ENCODE measurements around the gene PLA2G3. TPM values are rescaled to one million over a fixed set of nuclear protein-coding genes. Genes with fewer than 3 reads are reported as not detected.

The PLA2G3 gene
- total and polyA plus RNA-seq, 2 experiments from 2014 or later: not detected

- TF ChIP-seq EZH2phosphoT487 (IDR thresholded peaks at IDR 0.05; ENCODE audit: insufficient read depth, low read depth) (no peak), EZH2 (IDR thresholded peaks at IDR 0.05; ENCODE audit: insufficient read depth, poor library complexity, severe bottlenecking) (no peak)
- H3K79me2 ChIP-seq (ENCODE audit: insufficient read depth): peaks cover 28% of the 10 kb centered on the region
- in situ Hi-C loops (cut with MboI): no loop called here
- peaks cover 58% of the 10 kb centered on the region for H3F3A ChIP-seq (ENCODE audit: insufficient read depth)
- H2AFZ ChIP-seq: no peak overlapping the region
- no peaks in the 10 kb centered on the region for H3K9me2 ChIP-seq (ENCODE audit: insufficient read depth)
- peak; percentile 36 for DNase-seq
- no peaks in the 10 kb centered on the region for H3K27me3 ChIP-seq (replicated peaks; ENCODE audit: insufficient read depth)
- no peaks in the 10 kb centered on the region for H3K9me3 ChIP-seq (ENCODE audit: low read depth)
- H3K27ac ChIP-seq: peak overlapping the region; percentile 100
- peaks cover 39% of the 10 kb centered on the region for H3K4me1 ChIP-seq (ENCODE audit: insufficient read depth)
- WGBS, 2 experiments (ENCODE audit: low coverage in 1 of 2, low lambda C conversion rate in 2 of 2, missing lambda C conversion rate in 2 of 2): 88% methylated on average over 11 of the region's 11 CpGs
- H3K4me3 ChIP-seq: peak overlapping the region; percentile 90
- H3K36me3 ChIP-seq (ENCODE audit: low read depth): peaks cover 7% of the 10 kb centered on the region; the same call in 1 of the 2 replicates
- no peaks in the 10 kb centered on the region for H4K20me1 ChIP-seq (ENCODE audit: insufficient read depth)
- H3K9ac ChIP-seq: peak overlapping the region; percentile 100
- H3K4me2 ChIP-seq (ENCODE audit: unreplicated experiment): peak overlapping the region; percentile 94
These were observed 34.9 kb downstream of the PLA2G3 start for GRCh38 chr22:31105282-31105929.

GRCh38 chr22:31104869-31105268 lies 35.4 kb downstream of the PLA2G3 start:
- H3K27me3 ChIP-seq (replicated peaks; ENCODE audit: insufficient read depth): no peaks in the 10 kb centered on the region
- DNase-seq: peak; percentile 12
- no peak overlapping the region for H3K4me3 ChIP-seq
- peaks cover 39% of the 10 kb centered on the region for H3K4me1 ChIP-seq (ENCODE audit: insufficient read depth)
- H3K79me2 ChIP-seq (ENCODE audit: insufficient read depth): peaks cover 28% of the 10 kb centered on the region
- H2AFZ ChIP-seq: no peak overlapping the region
- H3K36me3 ChIP-seq (ENCODE audit: low read depth): peaks cover 7% of the 10 kb centered on the region; the same call in 1 of the 2 replicates
- peak overlapping the region; percentile 100; the same call in 1 of the 2 replicates for H3K27ac ChIP-seq
- in situ Hi-C loops (cut with MboI): no loop called here
- H3K9ac ChIP-seq: no peak overlapping the region
- H3F3A ChIP-seq (ENCODE audit: insufficient read depth): peaks cover 63% of the 10 kb centered on the region
- TF ChIP-seq EZH2phosphoT487 (IDR thresholded peaks at IDR 0.05; ENCODE audit: insufficient read depth, low read depth): no peak
- no peak for TF ChIP-seq EZH2 (IDR thresholded peaks at IDR 0.05; ENCODE audit: insufficient read depth, poor library complexity, severe bottlenecking)
- no peaks in the 10 kb centered on the region for H4K20me1 ChIP-seq (ENCODE audit: insufficient read depth)
- H3K9me3 ChIP-seq (ENCODE audit: low read depth): no peaks in the 10 kb centered on the region
- no peaks in the 10 kb centered on the region for H3K9me2 ChIP-seq (ENCODE audit: insufficient read depth)
- H3K4me2 ChIP-seq (ENCODE audit: unreplicated experiment): no peak overlapping the region
- 75 to 87% methylated on average over 26 to 35 of the region's 35 CpGs for WGBS, 2 experiments (ENCODE audit: low coverage in 1 of 2, low lambda C conversion rate in 2 of 2, missing lambda C conversion rate in 2 of 2)

- no peaks in the 10 kb centered on the region for H3K27me3 ChIP-seq (replicated peaks; ENCODE audit: insufficient read depth)
- no peak overlapping the region for H3K4me2 ChIP-seq (ENCODE audit: unreplicated experiment)
- WGBS, 2 experiments (ENCODE audit: low coverage in 1 of 2, low lambda C conversion rate in 2 of 2, missing lambda C conversion rate in 2 of 2): 73 to 83% methylated on average over 33 of the region's 33 CpGs
- H3K4me1 ChIP-seq (ENCODE audit: insufficient read depth): peaks cover 45% of the 10 kb centered on the region
- H3K79me2 ChIP-seq (ENCODE audit: insufficient read depth): peaks cover 28% of the 10 kb centered on the region
- peaks cover 71% of the 10 kb centered on the region for H3F3A ChIP-seq (ENCODE audit: insufficient read depth)
- in situ Hi-C loops (cut with MboI): no loop called here
- peak overlapping the region; percentile 99 for H3K27ac ChIP-seq
- no peaks in the 10 kb centered on the region for H4K20me1 ChIP-seq (ENCODE audit: insufficient read depth)
- DNase-seq: peak; percentile 21
- no peaks in the 10 kb centered on the region for H3K9me2 ChIP-seq (ENCODE audit: insufficient read depth)
- no peak for TF ChIP-seq EZH2 (IDR thresholded peaks at IDR 0.05; ENCODE audit: insufficient read depth, poor library complexity, severe bottlenecking)
- no peak for TF ChIP-seq EZH2phosphoT487 (IDR thresholded peaks at IDR 0.05; ENCODE audit: insufficient read depth, low read depth)
- peaks cover 7% of the 10 kb centered on the region; the same call in 1 of the 2 replicates for H3K36me3 ChIP-seq (ENCODE audit: low read depth)
- H3K9me3 ChIP-seq (ENCODE audit: low read depth): no peaks in the 10 kb centered on the region
- H3K4me3 ChIP-seq: no peak overlapping the region
- H2AFZ ChIP-seq: no peak overlapping the region
- H3K9ac ChIP-seq: peak overlapping the region; percentile 83; the same call in 1 of the 2 replicates
These were observed 36.2 kb downstream of the PLA2G3 start for GRCh38 chr22:31103899-31104694.

- no peak for TF ChIP-seq EZH2phosphoT487 (IDR thresholded peaks at IDR 0.05; ENCODE audit: insufficient read depth, low read depth)
- no peak for TF ChIP-seq EZH2 (IDR thresholded peaks at IDR 0.05; ENCODE audit: insufficient read depth, poor library complexity, severe bottlenecking)
- Histone ChIP-seq H3K4me1 (ENCODE audit: insufficient read depth) (peaks cover 47% of the 10 kb centered on the region), H3K36me3 (ENCODE audit: low read depth) (peaks cover 9% of the 10 kb centered on the region; the same call in 1 of the 2 replicates), H4K20me1 (ENCODE audit: insufficient read depth) (no peaks in the 10 kb centered on the region), H3F3A (ENCODE audit: insufficient read depth) (peaks cover 76% of the 10 kb centered on the region), H3K27ac (peak overlapping the region; percentile 99), H3K9me2 (ENCODE audit: insufficient read depth) (no peaks in the 10 kb centered on the region), H2AFZ (no peak overlapping the region), H3K9ac (peak overlapping the region; percentile 83), H3K79me2 (ENCODE audit: insufficient read depth) (peaks cover 28% of the 10 kb centered on the region), H3K4me2 (ENCODE audit: unreplicated experiment) (peak overlapping the region; percentile 37), H3K9me3 (ENCODE audit: low read depth) (no peaks in the 10 kb centered on the region), H3K27me3 (replicated peaks; ENCODE audit: insufficient read depth) (no peaks in the 10 kb centered on the region), H3K4me3 (no peak overlapping the region)
- 68 to 75% methylated on average over 2 of the region's 2 CpGs for WGBS, 2 experiments (ENCODE audit: low coverage in 1 of 2, low lambda C conversion rate in 2 of 2, missing lambda C conversion rate in 2 of 2)
- in situ Hi-C loops (cut with MboI): no loop called here
- peak; percentile 21 for DNase-seq
These were observed 37.2 kb downstream of the PLA2G3 start for GRCh38 chr22:31103111-31103510.
